Stimulated activated CD8-positive, alpha-beta memory T cell treated with anti-CD3 and anti-CD28 coated beads, Interleukin-7, amount 100 ng/mL, for 1 hour (primary cell): ENCODE data around the gene LIN7A.

ENCODE experiments used
- DNase-seq, 2 donors: peaks; one replicate each; pipeline ENCODE4 v3.0.0-alpha.2; 2020; ENCODE audit warnings: low read depth in 2 of 2

LIN7A gene

GRCh38 chr12:80858356-80858755, 79.4 kb downstream of the LIN7A start:
- no peak for DNase-seq

DNA sequence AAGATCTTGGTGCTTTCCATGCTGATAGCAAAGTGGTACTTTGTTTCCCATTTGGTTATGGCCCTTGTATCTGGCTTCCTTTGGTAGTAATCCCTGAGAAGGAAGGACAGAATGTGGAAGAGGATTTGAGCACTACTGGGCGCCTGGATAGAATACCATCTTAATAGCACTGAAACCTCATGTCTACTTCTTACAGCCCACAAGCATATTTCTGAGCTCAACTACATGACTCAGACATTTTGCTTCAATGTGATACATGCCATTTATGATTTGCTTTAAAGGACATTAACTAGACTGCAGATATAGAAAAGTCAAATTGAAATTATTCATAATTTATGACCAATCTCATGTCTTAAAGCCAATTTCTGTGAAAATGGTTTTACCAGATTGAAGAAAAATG, 80.4 kb downstream of the LIN7A start:
- no peak for DNase-seq

GRCh38 chr12:80849337-80849736, 88.4 kb downstream of the LIN7A start:
- DNase-seq, result no peak

DNA sequence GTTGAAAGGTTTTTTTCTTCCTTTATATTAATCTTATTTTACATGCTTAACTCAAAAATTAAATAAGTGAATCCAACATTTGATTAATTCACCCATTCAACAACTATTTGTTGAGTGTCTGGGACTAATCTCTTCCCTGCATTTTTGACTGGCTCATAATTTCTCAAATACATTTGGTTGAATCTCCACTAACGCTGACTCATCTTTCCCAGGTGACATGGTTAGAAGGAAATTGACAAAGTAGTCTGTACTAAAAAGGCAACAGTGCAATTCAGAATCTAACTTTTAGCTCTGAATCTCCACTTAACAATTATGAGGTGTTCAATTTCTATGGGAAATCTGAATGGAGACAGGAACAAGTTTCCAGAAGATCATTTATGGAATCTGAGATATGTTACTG, 88.9 kb downstream of the LIN7A start:
- DNase-seq, result no peak

- no peak for DNase-seq
These were observed 90.2 kb downstream of the LIN7A start for GRCh38 chr12:80847575-80847974.

DNA sequence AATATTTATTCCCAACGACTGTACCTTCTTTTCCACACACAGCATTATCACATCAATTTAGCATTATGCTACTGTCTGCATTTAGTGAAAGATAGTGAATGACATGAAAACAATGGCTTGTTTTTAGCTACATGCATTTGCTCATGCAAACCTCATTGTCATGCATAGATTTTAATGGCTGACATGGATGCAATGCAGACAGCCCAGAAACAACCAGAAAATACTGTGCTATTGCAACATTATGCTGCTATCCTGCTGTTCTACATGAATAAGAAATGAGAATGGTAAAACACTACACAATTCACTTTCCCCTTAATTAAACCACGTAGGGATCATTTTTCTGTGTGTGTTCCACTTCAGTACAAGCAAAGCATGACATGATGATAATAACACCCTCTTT, 90.8 kb downstream of the LIN7A start:
- no peak for DNase-seq

DNA sequence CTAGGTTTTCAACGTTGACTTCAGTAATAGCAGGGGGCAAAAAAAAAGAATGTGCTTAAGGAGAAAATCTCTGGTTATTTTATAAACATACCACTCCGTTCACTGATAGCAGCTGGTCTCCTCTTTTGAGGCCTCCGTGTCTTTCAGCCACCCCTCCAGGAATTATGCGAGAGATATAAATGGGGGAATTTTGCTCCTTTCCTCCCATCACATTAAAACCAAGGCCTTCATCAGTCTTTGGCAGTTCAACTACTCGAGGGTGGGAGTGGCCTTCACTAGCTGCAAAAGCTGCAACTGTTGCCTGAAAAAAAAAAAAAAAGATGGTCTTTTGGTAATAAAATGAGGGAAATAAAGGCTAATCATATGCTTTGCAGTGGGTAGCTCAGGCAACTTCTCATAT, 92.1 kb downstream of the LIN7A start:
- DNase-seq, result no peak

DNA sequence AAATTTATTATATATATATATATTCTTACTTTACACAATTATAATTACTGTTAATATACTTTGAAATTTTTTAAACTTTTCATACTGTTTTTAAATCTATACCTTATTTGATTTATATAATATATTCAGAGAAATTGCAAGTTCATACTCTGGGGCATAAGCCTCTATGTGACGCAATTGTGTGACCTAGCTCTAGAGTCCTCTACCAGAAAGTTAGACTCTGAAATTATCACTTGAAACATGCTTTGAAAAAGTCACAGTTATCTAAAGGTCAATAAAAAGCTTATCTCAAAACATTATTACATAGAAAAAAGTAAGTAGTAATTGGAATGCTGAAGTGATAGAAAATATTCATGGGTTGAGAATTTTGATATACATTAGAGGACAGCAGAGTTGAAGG, 93.8 kb downstream of the LIN7A start:
- no peak for DNase-seq

- no peak for DNase-seq
These were observed 99.0 kb downstream of the LIN7A start for GRCh38 chr12:80838708-80839107.

- DNase-seq, result no peak
These were observed 99.6 kb downstream of the LIN7A start for GRCh38 chr12:80838024-80838658.

DNA sequence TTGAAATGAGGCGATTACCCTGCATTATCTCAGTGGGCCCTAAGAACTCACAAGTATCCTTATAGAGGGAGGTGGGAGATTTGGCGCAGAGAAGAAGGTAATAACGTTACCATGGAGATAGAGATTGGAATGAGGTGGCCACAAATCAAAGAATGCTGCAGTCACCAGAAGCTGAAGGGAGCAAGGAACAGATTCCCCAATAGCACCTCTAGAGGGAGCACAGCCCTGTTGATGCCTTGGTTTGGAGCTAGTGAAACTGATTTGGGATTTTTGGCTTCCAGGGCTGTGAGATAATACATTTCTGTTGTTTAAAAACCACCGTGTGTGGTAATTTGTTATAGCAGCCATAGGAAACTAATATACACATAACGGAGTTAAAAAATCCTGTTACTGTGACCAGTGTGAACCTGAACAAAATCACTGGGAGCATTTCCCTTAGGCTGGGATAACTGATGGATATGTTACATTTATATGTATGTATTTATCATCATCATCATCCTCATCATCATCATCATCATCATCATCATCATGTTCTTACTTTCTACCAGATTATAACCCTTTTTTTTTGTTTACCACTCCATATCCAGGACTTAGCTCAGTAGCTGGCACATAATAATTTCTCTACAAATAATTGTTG, 100.3 kb downstream of the LIN7A start:
- no peak for DNase-seq

DNA sequence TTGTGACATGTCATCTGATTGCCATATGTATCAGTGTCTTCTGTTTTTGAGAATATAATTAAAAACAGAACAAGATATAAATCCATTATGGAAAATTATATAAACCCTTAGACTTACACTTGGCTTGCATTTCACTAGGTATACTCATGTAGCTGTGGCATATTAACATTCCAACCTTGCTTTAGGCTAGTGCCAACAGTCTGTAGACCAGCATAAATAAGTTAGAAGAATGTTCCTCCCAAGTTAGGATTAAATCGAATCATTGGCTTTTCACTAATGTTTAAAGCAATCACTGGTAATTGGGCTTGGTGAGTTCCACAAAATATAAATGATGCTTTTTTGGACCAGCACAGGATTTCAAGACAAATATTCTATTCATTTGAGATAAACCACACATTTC, 103.0 kb downstream of the LIN7A start:
- no peak for DNase-seq

GRCh38 chr12:80830533-80831088, 107.1 kb downstream of the LIN7A start:
- DNase-seq, result no peak

- no peak for DNase-seq
These were observed 108.0 kb downstream of the LIN7A start for GRCh38 chr12:80829767-80830166.

DNA sequence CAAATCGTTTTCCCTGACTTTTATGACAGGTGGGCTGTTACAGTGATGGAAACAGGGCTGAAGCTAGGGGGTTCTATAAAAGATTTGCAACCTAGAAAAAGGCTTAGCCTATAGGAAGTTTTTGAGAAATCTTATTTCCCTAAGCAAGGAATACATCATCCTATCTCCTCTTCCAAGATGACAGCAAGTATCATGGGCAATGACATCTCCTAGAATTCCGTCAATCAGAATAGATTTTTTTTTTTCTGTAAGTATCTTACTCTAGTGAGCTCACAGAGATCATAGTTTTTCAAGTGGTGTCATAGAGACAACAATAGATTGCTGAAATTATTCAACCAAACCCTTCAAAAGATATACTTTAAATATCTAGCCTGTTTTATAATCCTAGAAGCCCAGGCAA, 112.2 kb downstream of the LIN7A start:
- DNase-seq, result no peak

GRCh38 chr12:80823393-80823792, 114.3 kb downstream of the LIN7A start:
- DNase-seq, result no peak

DNA sequence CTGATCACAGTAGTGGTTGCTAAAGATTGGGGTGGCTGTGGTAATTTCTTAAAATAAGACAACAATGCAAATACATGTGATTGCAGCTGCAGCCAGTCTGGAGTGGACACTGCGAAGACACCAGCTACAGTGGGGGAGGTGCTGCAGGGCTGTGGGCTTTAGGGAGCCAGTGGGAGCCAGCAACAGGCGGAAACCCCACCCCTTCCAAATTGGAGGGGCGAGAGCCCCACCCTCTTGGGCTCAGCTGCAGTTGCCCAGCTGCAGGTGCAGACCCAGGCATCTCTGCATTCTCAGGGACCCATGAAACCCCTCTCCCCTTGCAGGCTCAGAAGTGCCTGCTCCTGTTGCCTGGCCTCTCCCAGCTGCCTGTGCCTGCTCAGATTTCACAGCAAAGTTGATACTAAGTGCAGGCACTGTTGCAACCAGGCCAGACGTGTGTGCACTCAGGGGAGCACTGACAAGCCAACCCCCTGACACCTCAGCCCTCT, 116.2 kb downstream of the LIN7A start:
- DNase-seq, result no peak

DNA sequence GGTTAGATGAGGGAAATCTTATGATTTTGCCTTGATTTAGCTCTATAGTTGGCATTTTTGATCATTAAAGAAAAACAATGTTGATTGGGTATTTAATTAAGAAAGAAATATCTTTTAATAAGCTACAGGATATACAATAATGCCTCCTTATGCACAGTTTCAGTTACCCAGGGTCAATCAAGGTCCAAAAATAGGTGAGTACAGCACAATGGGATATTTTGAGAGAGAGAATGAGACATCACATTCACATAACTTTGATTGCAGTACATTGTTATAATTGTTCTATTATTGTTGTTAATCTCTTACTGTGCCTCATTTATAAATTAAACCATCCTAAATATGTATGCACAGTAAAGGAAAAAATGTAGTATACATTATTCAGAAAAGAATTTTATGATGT, 118.9 kb downstream of the LIN7A start:
- DNase-seq, result no peak

DNA sequence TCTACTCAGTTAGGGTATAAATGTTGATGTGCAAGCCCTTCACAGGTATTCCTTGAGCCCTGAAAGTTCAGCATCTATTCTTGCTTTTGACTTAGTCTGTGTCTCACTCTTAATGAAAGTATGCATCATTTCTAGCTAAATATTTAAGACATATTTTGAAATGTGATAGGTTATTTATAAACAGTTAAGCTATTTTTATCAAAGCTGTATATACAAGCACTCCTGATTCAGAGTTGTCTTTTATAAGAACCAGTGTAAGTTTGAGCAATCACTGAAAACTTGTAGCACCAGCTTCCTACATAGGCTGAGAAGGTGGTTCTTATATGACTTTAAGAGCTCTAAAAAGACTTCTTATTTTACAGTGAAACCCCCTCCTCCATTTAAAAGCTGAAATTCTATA, 122.4 kb downstream of the LIN7A start:
- DNase-seq, result no peak

DNA sequence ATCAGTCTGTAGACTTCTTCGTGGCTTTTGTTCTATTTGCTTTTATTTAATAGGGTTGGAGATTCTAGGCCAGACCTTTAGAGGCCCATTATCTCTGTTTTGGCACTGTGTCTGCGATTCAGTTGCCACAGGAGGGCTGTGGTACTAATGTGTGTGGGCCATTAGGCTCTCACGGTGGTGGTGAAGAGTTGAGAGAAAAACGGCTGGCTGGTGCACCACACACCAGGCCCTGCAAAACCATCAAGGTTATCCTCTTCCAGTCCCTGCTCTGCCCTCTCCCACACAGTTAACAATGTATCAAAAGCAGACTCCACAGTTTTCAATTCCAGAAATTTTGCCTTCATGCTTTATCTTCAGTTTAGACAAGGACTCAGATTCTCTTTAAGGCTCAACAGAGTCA, 123.3 kb downstream of the LIN7A start:
- no peak for DNase-seq

GRCh38 chr12:80813820-80814219, 123.9 kb downstream of the LIN7A start:
- DNase-seq, result no peak

- DNase-seq, result no peak
These were observed 125.6 kb downstream of the LIN7A start for GRCh38 chr12:80811957-80812708.

- no peak for DNase-seq
These were observed 126.9 kb downstream of the LIN7A start for GRCh38 chr12:80810874-80811273.
